Astrocyte (in vitro differentiated cells and primary cell): Measurements from ENCODE around the gene SYT2. TPM values are rescaled to one million over a fixed set of nuclear protein-coding genes. Genes with fewer than 3 reads are reported as not detected.

Experiments used
- DNase-seq: peaks from one replicate; pipeline ENCODE4 v3.0.0-alpha.2; 2010; ENCODE audit warnings: low read depth
- FAIRE-seq: peaks from 2 replicates; lab custom pipeline; 2011; peaks lifted over from hg19 to GRCh38; lab: Jason Lieb, UNC
- H2AFZ ChIP-seq: 2 replicates; pipeline ENCODE4 v1.6.0; 2012; ENCODE audit warnings: low read depth, low read length, inconsistent platforms
- H3K27ac ChIP-seq: 2 replicates; pipeline ENCODE4 v1.5.1; 2011; ENCODE audit warnings: low read depth, low read length, inconsistent platforms
- H3K27me3 ChIP-seq: 2 replicates; pipeline ENCODE4 v1.6.0; 2011; ENCODE audit warnings: low read length, inconsistent platforms; ENCODE audit not compliant: insufficient read depth
- H3K36me3 ChIP-seq: 2 replicates; pipeline ENCODE4 v1.5.1; 2011; ENCODE audit warnings: low read length, inconsistent platforms; ENCODE audit not compliant: insufficient read depth
- H3K4me1 ChIP-seq: 2 replicates; pipeline ENCODE4 v1.5.1; 2011; ENCODE audit warnings: low read length, inconsistent platforms; ENCODE audit not compliant: insufficient read depth
- H3K4me2 ChIP-seq: 2 replicates; pipeline ENCODE4 v1.6.0; 2012; ENCODE audit warnings: low read length, inconsistent platforms
- H3K4me3 ChIP-seq: 2 replicates; pipeline ENCODE4 v1.5.1; 2011; ENCODE audit warnings: low read depth, mild to moderate bottlenecking, low read length, inconsistent platforms; ENCODE audit not compliant: insufficient read depth
- H3K79me2 ChIP-seq: 2 replicates; pipeline ENCODE4 v1.6.0; 2012; ENCODE audit warnings: mild to moderate bottlenecking, low read length, inconsistent platforms; ENCODE audit not compliant: insufficient read depth
- H3K9ac ChIP-seq: 2 replicates; pipeline ENCODE4 v1.6.0; 2012; ENCODE audit warnings: mild to moderate bottlenecking, low read length, inconsistent platforms
- H3K9me3 ChIP-seq: 2 replicates; pipeline ENCODE4 v1.5.1; 2012; ENCODE audit warnings: low read depth, mild to moderate bottlenecking, low read length, inconsistent platforms; ENCODE audit not compliant: insufficient read depth
- H4K20me1 ChIP-seq: 2 replicates; pipeline ENCODE4 v1.6.0; 2012; ENCODE audit warnings: low read length, inconsistent platforms; ENCODE audit not compliant: insufficient read depth
- H3K27ac Mint-ChIP-seq: one replicate; pipeline ENCODE4 v1.8.0; 2021; ENCODE audit warnings: mild to moderate bottlenecking, mixed read lengths; ENCODE audit not compliant: unreplicated experiment
- H3K27me3 Mint-ChIP-seq: one replicate; pipeline ENCODE4 v1.8.0; 2021; ENCODE audit warnings: low read depth, mixed read lengths; ENCODE audit not compliant: unreplicated experiment
- H3K36me3 Mint-ChIP-seq: one replicate; pipeline ENCODE4 v1.8.0; 2021; ENCODE audit warnings: low read depth, mixed read lengths; ENCODE audit not compliant: unreplicated experiment
- H3K4me1 Mint-ChIP-seq: one replicate; pipeline ENCODE4 v1.8.0; 2021; ENCODE audit warnings: low read depth, mixed read lengths; ENCODE audit not compliant: unreplicated experiment
- H3K4me3 Mint-ChIP-seq: one replicate; pipeline ENCODE4 v1.8.0; 2021; ENCODE audit warnings: mild to moderate bottlenecking, moderate library complexity, mixed read lengths; ENCODE audit not compliant: unreplicated experiment
- H3K9me3 Mint-ChIP-seq: one replicate; pipeline ENCODE4 v1.8.0; 2021; ENCODE audit warnings: mild to moderate bottlenecking, mixed read lengths; ENCODE audit not compliant: unreplicated experiment
- EZH2 ChIP-seq: IDR thresholded peaks from 2 replicates; pipeline ENCODE4 v1.6.1; 2012; ENCODE audit warnings: mild to moderate bottlenecking, low read length, inconsistent platforms; ENCODE audit not compliant: insufficient read depth
- total RNA-seq: library from RNA; stranded (reverse); gene quantifications from 2 replicates; pipeline ENCODE4 v1.2.1, GENCODE V29; 2021
- TF ChIP-seq, protein P1 (sequence below): IDR thresholded peaks from 2 replicates; pipeline ENCODE4 v1.5.1; 2011; ENCODE audit warnings: low read depth, mild to moderate bottlenecking, inconsistent platforms, low read length, moderate library complexity; ENCODE audit not compliant: insufficient read depth

Gene SYT2
- total RNA-seq, 1 donor from 2014 or later = 0.27 TPM

DNA sequence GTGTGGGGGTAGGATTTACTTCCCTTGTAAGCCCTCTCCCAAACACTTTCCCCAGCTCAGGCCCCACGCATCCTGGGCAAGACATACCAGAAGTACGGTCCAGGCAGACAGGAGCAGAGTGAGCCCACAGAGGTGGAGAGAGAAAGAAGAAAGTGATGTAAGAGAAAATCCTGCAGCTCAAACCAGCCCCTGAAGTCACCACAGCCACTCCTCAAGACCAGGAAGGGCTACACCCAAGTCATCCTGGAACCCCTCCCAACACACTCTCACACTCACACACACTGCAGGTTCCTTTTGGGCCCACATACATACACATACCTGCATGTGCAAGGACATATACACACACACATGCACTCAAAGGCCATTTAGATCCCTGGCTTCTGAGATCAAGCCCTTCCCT is 106.8 kb downstream of the SYT2 start:
- Histone ChIP-seq H3K4me2 (no peak overlapping the region), H3K4me3 (no peak overlapping the region), H3K27ac (no peak overlapping the region), H3K9me3 (no peaks in the 10 kb centered on the region), H3K27me3 (no peaks in the 10 kb centered on the region), H3K4me1 (no peaks in the 10 kb centered on the region), H3K79me2 (no peaks in the 10 kb centered on the region), H3K36me3 (no peaks in the 10 kb centered on the region), H2AFZ (no peak overlapping the region), H4K20me1 (no peaks in the 10 kb centered on the region), H3K9ac (no peak overlapping the region)
- TF ChIP-seq, protein P1, sequence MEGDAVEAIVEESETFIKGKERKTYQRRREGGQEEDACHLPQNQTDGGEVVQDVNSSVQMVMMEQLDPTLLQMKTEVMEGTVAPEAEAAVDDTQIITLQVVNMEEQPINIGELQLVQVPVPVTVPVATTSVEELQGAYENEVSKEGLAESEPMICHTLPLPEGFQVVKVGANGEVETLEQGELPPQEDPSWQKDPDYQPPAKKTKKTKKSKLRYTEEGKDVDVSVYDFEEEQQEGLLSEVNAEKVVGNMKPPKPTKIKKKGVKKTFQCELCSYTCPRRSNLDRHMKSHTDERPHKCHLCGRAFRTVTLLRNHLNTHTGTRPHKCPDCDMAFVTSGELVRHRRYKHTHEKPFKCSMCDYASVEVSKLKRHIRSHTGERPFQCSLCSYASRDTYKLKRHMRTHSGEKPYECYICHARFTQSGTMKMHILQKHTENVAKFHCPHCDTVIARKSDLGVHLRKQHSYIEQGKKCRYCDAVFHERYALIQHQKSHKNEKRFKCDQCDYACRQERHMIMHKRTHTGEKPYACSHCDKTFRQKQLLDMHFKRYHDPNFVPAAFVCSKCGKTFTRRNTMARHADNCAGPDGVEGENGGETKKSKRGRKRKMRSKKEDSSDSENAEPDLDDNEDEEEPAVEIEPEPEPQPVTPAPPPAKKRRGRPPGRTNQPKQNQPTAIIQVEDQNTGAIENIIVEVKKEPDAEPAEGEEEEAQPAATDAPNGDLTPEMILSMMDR = no peak
- no peak for TF ChIP-seq EZH2
- H3K4me3 Mint-ChIP-seq = no peak overlapping the region
- H3K9me3 Mint-ChIP-seq = peaks cover 2% of the 10 kb centered on the region
- no peak overlapping the region for H3K27ac Mint-ChIP-seq
- H3K4me1 Mint-ChIP-seq = no peaks in the 10 kb centered on the region
- peaks cover 58% of the 10 kb centered on the region for H3K27me3 Mint-ChIP-seq
- DNase-seq (no peak), FAIRE-seq (no peak)
- peaks cover 5% of the 10 kb centered on the region for H3K36me3 Mint-ChIP-seq

- H3K9me3 ChIP-seq = no peaks in the 10 kb centered on the region
- Mint-ChIP-seq H3K27me3 (peaks cover 58% of the 10 kb centered on the region), H3K4me1 (no peaks in the 10 kb centered on the region), H3K36me3 (peaks cover 10% of the 10 kb centered on the region), H3K27ac (no peak overlapping the region), H3K9me3 (peaks cover 6% of the 10 kb centered on the region), H3K4me3 (no peak overlapping the region)
- no peaks in the 10 kb centered on the region for H3K4me1 ChIP-seq
- H3K4me3 ChIP-seq = no peak overlapping the region
- no peak for TF ChIP-seq EZH2
- TF ChIP-seq, protein P1 = no peak
- H3K79me2 ChIP-seq = no peaks in the 10 kb centered on the region
- H3K27me3 ChIP-seq = no peaks in the 10 kb centered on the region
- no peak overlapping the region for H3K4me2 ChIP-seq
- DNase-seq (no peak), FAIRE-seq (no peak)
- no peak overlapping the region for H2AFZ ChIP-seq
- H3K27ac ChIP-seq = no peak overlapping the region
- H3K9ac ChIP-seq = no peak overlapping the region
- H4K20me1 ChIP-seq = no peaks in the 10 kb centered on the region
- no peaks in the 10 kb centered on the region for H3K36me3 ChIP-seq
Observed at GRCh38 chr1:202600432-202601041, 109.7 kb downstream of the SYT2 start.

GRCh38 chr1:202599669-202600431 is 110.4 kb downstream of the SYT2 start:
- H3K27me3 Mint-ChIP-seq = peaks cover 53% of the 10 kb centered on the region
- FAIRE-seq (no peak), DNase-seq (peak; percentile 56)
- no peak for TF ChIP-seq EZH2
- TF ChIP-seq, protein P1 = peak; percentile 72
- no peak overlapping the region for H3K4me2 ChIP-seq
- H3K79me2 ChIP-seq = no peaks in the 10 kb centered on the region
- H2AFZ ChIP-seq = no peak overlapping the region
- H3K27ac ChIP-seq = no peak overlapping the region
- no peaks in the 10 kb centered on the region for H3K9me3 ChIP-seq
- no peak overlapping the region for H3K27ac Mint-ChIP-seq
- peaks cover 6% of the 10 kb centered on the region for H3K9me3 Mint-ChIP-seq
- no peaks in the 10 kb centered on the region for H4K20me1 ChIP-seq
- H3K36me3 ChIP-seq = no peaks in the 10 kb centered on the region
- no peaks in the 10 kb centered on the region for H3K4me1 ChIP-seq
- no peak overlapping the region for H3K4me3 ChIP-seq
- H3K4me1 Mint-ChIP-seq = no peaks in the 10 kb centered on the region
- H3K36me3 Mint-ChIP-seq = peaks cover 11% of the 10 kb centered on the region
- no peak overlapping the region for H3K4me3 Mint-ChIP-seq
- H3K9ac ChIP-seq = no peak overlapping the region
- no peaks in the 10 kb centered on the region for H3K27me3 ChIP-seq
